ENCODE measurements around the gene STARD5. TPM values are rescaled to one million over a fixed set of nuclear protein-coding genes. Genes with fewer than 3 reads are reported as not detected.

The STARD5 gene
- total and polyA plus RNA-seq, 2 of the 8 experiments (the other 6 are each of a cell fraction or from before 2014, with no cell fraction given) = 5.5 to 10.4 TPM

DNA sequence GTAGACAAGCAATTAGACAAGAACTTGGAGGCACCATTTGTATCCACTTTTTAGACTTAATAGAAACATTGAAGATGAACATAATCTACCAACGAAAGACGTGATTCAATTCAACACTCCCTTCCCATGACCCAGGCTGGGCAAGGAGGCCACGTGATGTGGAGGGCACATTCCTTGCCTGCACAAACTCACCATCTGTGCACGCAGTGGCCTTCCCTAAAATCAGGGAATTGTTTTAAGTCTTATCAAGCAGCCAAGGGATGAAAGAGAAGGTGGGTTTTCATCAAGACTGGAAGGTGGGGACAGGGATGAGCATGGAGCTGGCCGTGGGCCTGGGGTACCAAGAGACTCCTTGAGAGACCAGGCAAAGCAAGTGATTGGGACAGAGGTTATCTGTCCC, 13.5 kb downstream of the STARD5 start:
- Histone ChIP-seq H2BK12ac (ENCODE audit: low read depth, low read length) (no peak overlapping the region), H3K27me3 (replicated peaks in 1 of 4; ENCODE audit: control insufficient read depth in 3 of 4, extremely low read depth in 1 of 4, insufficient read depth in 3 of 4, low read length in 3 of 4) (no peaks in the 10 kb centered on the region), H3K79me1 (ENCODE audit: low read depth, low read length) (no peaks in the 10 kb centered on the region), H3K9me3 (ENCODE audit: insufficient read depth in 2 of 2, low read depth in 1 of 2, low read length in 1 of 2) (no peaks in the 10 kb centered on the region), H4K20me1 (replicated peaks in 1 of 2; ENCODE audit: control insufficient read depth in 1 of 2, insufficient read depth in 2 of 2, low read length in 2 of 2) (no peaks in the 10 kb centered on the region), H3K23ac (ENCODE audit: insufficient read length) (no peak overlapping the region), H3K27ac (ENCODE audit: low read depth, low read length) (no peak overlapping the region), H3K4me1 (replicated peaks in 1 of 4; ENCODE audit: control insufficient read depth in 3 of 4, insufficient read depth in 4 of 4, low read length in 3 of 4) (no peaks in the 10 kb centered on the region), H2BK20ac (ENCODE audit: low read length) (no peak overlapping the region), H4K91ac (replicated peaks; ENCODE audit: insufficient read length, low read length) (no peak overlapping the region), H3K4ac (replicated peaks; ENCODE audit: insufficient read length, low read depth, low read length) (no peak overlapping the region), H3K9ac (replicated peaks in 1 of 4; ENCODE audit: extremely low read depth in 1 of 4, low read depth in 3 of 4, low read length in 3 of 4) (no peak overlapping the region), H2BK120ac (replicated peaks; ENCODE audit: low read depth, low read length) (no peak overlapping the region), H3K79me2 (ENCODE audit: control insufficient read depth in 1 of 2, insufficient read depth in 2 of 2, low read length in 2 of 2) (no peaks in the 10 kb centered on the region), H2AFZ (ENCODE audit: low read length) (no peak overlapping the region), H4K8ac (ENCODE audit: extremely low read depth, insufficient read depth, low read length) (no peak overlapping the region), H3K56ac (replicated peaks; ENCODE audit: insufficient read length, low read depth, low read length) (no peak overlapping the region), H3K23me2 (ENCODE audit: low read depth, low read length) (no peaks in the 10 kb centered on the region), H3K4me2 (ENCODE audit: insufficient read depth in 1 of 2, low read depth in 2 of 2, low read length in 2 of 2) (no peak overlapping the region), H2BK5ac (ENCODE audit: low read depth, low read length) (no peak overlapping the region), H4K5ac (ENCODE audit: insufficient read length, low read depth, low read length) (no peak overlapping the region), H3K36me3 (ENCODE audit: control insufficient read depth in 2 of 4, insufficient read depth in 4 of 4, low read length in 3 of 4) (peaks cover 0 to 10% (median 7%) of the 10 kb centered on the region in 4 experiments; a peak in 4 of 8 replicates), H3K4me3 (ENCODE audit: extremely low read depth in 1 of 4, insufficient read depth in 2 of 4, low read depth in 3 of 4, low read length in 4 of 4) (no peak overlapping the region), H2BK15ac (ENCODE audit: low read length) (no peak overlapping the region), H2AK5ac (ENCODE audit: low read depth, low read length) (no peak overlapping the region), H3K18ac (ENCODE audit: extremely low read depth, low read length) (no peak overlapping the region), H3K14ac (ENCODE audit: insufficient read length) (no peak overlapping the region)
- no peak for FAIRE-seq
- no peak for DNase-seq (ENCODE audit: low read depth in 1 of 2, low spot score in 2 of 2)
- WGBS, 2 experiments (ENCODE audit: extremely low coverage in 1 of 2, insufficient coverage in 1 of 2, insufficient read length in 1 of 2, insufficient replicate concordance in 2 of 2, low coverage in 1 of 2, low lambda C conversion rate in 2 of 2, missing lambda C conversion rate in 1 of 2) = 87% methylated on average over 5 of the region's 5 CpGs; no CpG with 5 or more reads in 1 of the 2 experiments
- TF ChIP-seq YY1 (IDR thresholded peaks at IDR 0.05; ENCODE audit: low read depth, low read length) = no peak
- TF ChIP-seq TAF1 (IDR thresholded peaks at IDR 0.05; ENCODE audit: low read depth, low read length) = no peak
- TF ChIP-seq, protein P1, sequence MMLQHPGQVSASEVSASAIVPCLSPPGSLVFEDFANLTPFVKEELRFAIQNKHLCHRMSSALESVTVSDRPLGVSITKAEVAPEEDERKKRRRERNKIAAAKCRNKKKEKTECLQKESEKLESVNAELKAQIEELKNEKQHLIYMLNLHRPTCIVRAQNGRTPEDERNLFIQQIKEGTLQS (IDR thresholded peaks at IDR 0.05; ENCODE audit: insufficient read depth, low read depth, low read length) = no peak
- TF ChIP-seq SP4 (IDR thresholded peaks at IDR 0.05; ENCODE audit: low read length) = no peak
- TF ChIP-seq GABPA (IDR thresholded peaks at IDR 0.05; ENCODE audit: borderline replicate concordance, insufficient read depth, low read length) = no peak
- TF ChIP-seq CBX8 (IDR thresholded peaks at IDR 0.05; ENCODE audit: borderline replicate concordance, low read depth, low read length) = no peak
- TF ChIP-seq PHF8 (conservative IDR thresholded peaks at IDR 0.05; ENCODE audit: low read depth, low read length) = no peak
- ChIA-PET CTCF (ENCODE audit: partially characterized antibody) (interaction anchor here (1.7 to 4.1 kb wide), 2 partner anchors 35 to 44 kb away, joined by 5 to 19 read pairs; no protein-coding TSS in a partner anchor), POLR2A (ENCODE audit: partially characterized antibody) (interaction anchor here (1.7 kb wide), 1 partner anchor 9 kb away, joined by 6 read pairs; no protein-coding TSS in a partner anchor)

Measured in H1 (cell line).